PC-9 (cell line): ENCODE data around the gene UTY. TPM values are rescaled to one million over a fixed set of nuclear protein-coding genes. Genes with fewer than 3 reads are reported as not detected.
"Not testable (repeated sequence)": the region's sequence is repeated elsewhere in the genome, so short reads cannot be mapped to it uniquely, and the experiment has no call there.

Experiments used
- BruUV-seq: library from RNA; stranded (reverse); fragments of 400-500 nt; replicated peaks from 2 replicates; lab custom pipeline; 2021; lab: Mats Ljungman, UMichigan
- CTCF ChIA-PET: fragments of 300-600 bp; sonication (Branson Sonifier 250); formaldehyde crosslinking; loops from one replicate; lab custom pipeline; 2022; ENCODE audit warnings: antibody characterized with exemption; lab: Charles Lee
- POLR2A ChIA-PET: fragments of 300-600 bp; sonication (Branson Sonifier 250); formaldehyde crosslinking; loops from one replicate; lab custom pipeline; 2022; ENCODE audit warnings: antibody characterized with exemption; ENCODE audit not compliant: unreplicated experiment; lab: Charles Lee
- DNase-seq, 2 experiments: peaks; one replicate each; pipeline versions ENCODE4 v3.0.0 to v3.0.0-alpha.2; 2015 to 2022; ENCODE audit warnings: mixed read lengths in 1 of 2
- H2AFZ ChIP-seq: fragments of 200-600 bp; sonication (generic); 2 replicates; pipeline ENCODE4 v1.8.1; 2017; ENCODE audit warnings: antibody characterized with exemption
- H3F3A ChIP-seq: fragments of 200-600 bp; sonication (generic); 2 replicates; pipeline ENCODE4 v1.8.1; 2017; ENCODE audit warnings: antibody characterized with exemption, mild to moderate bottlenecking, low read depth; ENCODE audit not compliant: insufficient read depth
- H3K27ac ChIP-seq: fragments of 200-600 bp; sonication (generic); 2 replicates; pipeline ENCODE4 v1.6.1; 2016; ENCODE audit warnings: mixed run types
- H3K27me3 ChIP-seq: fragments of 200-600 bp; sonication (generic); 2 replicates; pipeline ENCODE4 v1.6.1; 2016; ENCODE audit warnings: low read depth, mixed run types; ENCODE audit not compliant: insufficient read depth
- H3K36me3 ChIP-seq: fragments of 200-600 bp; sonication (generic); 2 replicates; pipeline ENCODE4 v1.6.1; 2016; ENCODE audit warnings: low read depth, mixed run types
- H3K4me1 ChIP-seq: fragments of 200-600 bp; sonication (generic); replicated peaks from 2 replicates; pipeline ENCODE4 v1.6.1; 2016; ENCODE audit warnings: mixed run types; ENCODE audit not compliant: insufficient read depth
- H3K4me2 ChIP-seq: fragments of 200-600 bp; sonication (generic); 2 replicates; pipeline ENCODE4 v1.6.1; 2017; ENCODE audit warnings: mixed run types
- H3K4me3 ChIP-seq: fragments of 200-600 bp; sonication (generic); 2 replicates; pipeline ENCODE4 v1.6.1; 2016; ENCODE audit warnings: mixed run types
- H3K79me2 ChIP-seq: fragments of 200-600 bp; sonication (generic); 2 replicates; pipeline ENCODE4 v1.6.1; 2017; ENCODE audit warnings: low read depth, mixed run types
- H3K9me2 ChIP-seq: fragments of 200-600 bp; sonication (generic); 2 replicates; pipeline ENCODE4 v1.8.1; 2017; ENCODE audit warnings: mild to moderate bottlenecking; ENCODE audit not compliant: insufficient read depth
- H3K9me3 ChIP-seq: fragments of 200-600 bp; sonication (generic); 2 replicates; pipeline ENCODE4 v1.8.1; 2016; ENCODE audit warnings: low read depth; ENCODE audit not compliant: insufficient read depth
- H4K20me1 ChIP-seq: fragments of 200-600 bp; sonication (generic); 2 replicates; pipeline ENCODE4 v1.8.1; 2017; ENCODE audit not compliant: insufficient read depth
- CTCF ChIP-seq: fragments of 200-600 bp; sonication (generic); conservative IDR thresholded peaks from 2 replicates; pipeline ENCODE4 v1.6.1; 2017; ENCODE audit warnings: mixed run types, antibody characterized with exemption, mild to moderate bottlenecking, moderate library complexity
- EZH2 ChIP-seq: fragments of 200-600 bp; sonication (generic); IDR thresholded peaks from 2 replicates; pipeline ENCODE4 v1.8.0; 2017; ENCODE audit warnings: antibody characterized with exemption, low read depth
- intact Hi-C: fragments of 100-400 bp; cut with micrococcal nuclease; formaldehyde crosslinking; loops from one replicate; pipeline ENCODE4 v1.10.0; 2022; ENCODE audit not compliant: unreplicated experiment
- total RNA-seq: library from RNA; stranded (reverse); gene quantifications from 2 replicates; pipeline ENCODE4 v1.2.3, GENCODE V29; 2021

Gene UTY
- total RNA-seq, 1 experiment from 2014 or later = not detected

GRCh38 chrY:13296176-13296890, 183.5 kb downstream of the UTY start:
- Histone ChIP-seq H3K4me3 (no peak overlapping the region), H3K4me1 (no peaks in the 10 kb centered on the region), H3K27me3 (no peaks in the 10 kb centered on the region), H3K27ac (no peak overlapping the region), H3F3A (no peaks in the 10 kb centered on the region), H3K9me2 (no peaks in the 10 kb centered on the region), H3K79me2 (no peaks in the 10 kb centered on the region), H3K4me2 (no peak overlapping the region), H4K20me1 (no peaks in the 10 kb centered on the region), H3K36me3 (no peaks in the 10 kb centered on the region), H3K9me3 (no peaks in the 10 kb centered on the region), H2AFZ (no peak overlapping the region)
- TF ChIP-seq EZH2 (no peak), CTCF (no peak)
- no peak for DNase-seq
- intact Hi-C loops = no loop called here
- ChIA-PET POLR2A (no interaction called here), CTCF (no interaction called here)
- BruUV-seq = no TSS peak

DNA sequence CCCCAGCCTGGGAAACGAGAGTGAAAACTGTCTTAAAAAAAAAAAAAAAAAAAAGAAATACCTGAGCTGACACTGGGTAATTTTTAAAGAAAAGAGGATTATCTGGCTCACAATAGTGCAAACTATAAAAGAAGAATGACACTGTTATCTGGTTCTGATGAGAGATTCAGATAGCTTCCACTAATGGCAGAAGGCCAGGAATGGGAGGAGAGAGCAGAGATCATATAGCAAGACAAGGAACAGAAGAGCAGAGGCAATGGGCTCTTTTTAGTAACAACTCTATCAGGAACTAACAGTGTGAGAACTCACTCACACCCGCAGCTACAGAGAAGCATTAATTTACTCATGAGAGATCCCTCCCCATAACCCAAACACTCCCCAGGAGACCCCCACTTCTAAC, 184.8 kb downstream of the UTY start:
- Histone ChIP-seq H2AFZ (no peak overlapping the region), H3K27me3 (no peaks in the 10 kb centered on the region), H3K4me2 (no peak overlapping the region), H3K4me1 (no peaks in the 10 kb centered on the region), H3K36me3 (no peaks in the 10 kb centered on the region), H3F3A (no peaks in the 10 kb centered on the region), H3K9me3 (no peaks in the 10 kb centered on the region), H3K9me2 (no peaks in the 10 kb centered on the region), H3K27ac (no peak overlapping the region), H3K4me3 (no peak overlapping the region), H4K20me1 (no peaks in the 10 kb centered on the region), H3K79me2 (no peaks in the 10 kb centered on the region)
- POLR2A ChIA-PET = no interaction called here
- intact Hi-C loops = no loop called here
- BruUV-seq = no TSS peak
- no peak for TF ChIP-seq CTCF
- TF ChIP-seq EZH2 = no peak
- DNase-seq = no peak
- CTCF ChIA-PET = no interaction called here

- H3F3A ChIP-seq = no peaks in the 10 kb centered on the region
- no peaks in the 10 kb centered on the region for H3K36me3 ChIP-seq
- H2AFZ ChIP-seq = no peak overlapping the region
- H3K4me1 ChIP-seq = no peaks in the 10 kb centered on the region
- H3K79me2 ChIP-seq = no peaks in the 10 kb centered on the region
- H3K4me3 ChIP-seq = no peak overlapping the region
- no peak overlapping the region for H3K27ac ChIP-seq
- intact Hi-C loops = no loop called here
- no TSS peak for BruUV-seq
- no peak for DNase-seq
- no peaks in the 10 kb centered on the region for H3K27me3 ChIP-seq
- H3K9me2 ChIP-seq = no peaks in the 10 kb centered on the region
- CTCF ChIA-PET = no interaction called here
- POLR2A ChIA-PET = no interaction called here
- no peaks in the 10 kb centered on the region for H4K20me1 ChIP-seq
- TF ChIP-seq EZH2 (no peak), CTCF (no peak)
- H3K9me3 ChIP-seq = no peaks in the 10 kb centered on the region
- no peak overlapping the region for H3K4me2 ChIP-seq
Observed at GRCh38 chrY:13291199-13291598, 188.6 kb downstream of the UTY start.

- H3K4me3 ChIP-seq, H3K36me3 ChIP-seq, intact Hi-C loops, H3F3A ChIP-seq, H3K27me3 ChIP-seq, H3K9me3 ChIP-seq, POLR2A ChIA-PET, H3K4me1 ChIP-seq, H3K79me2 ChIP-seq, H2AFZ ChIP-seq, BruUV-seq, H3K9me2 ChIP-seq, DNase-seq, H4K20me1 ChIP-seq, CTCF ChIA-PET, H3K27ac ChIP-seq, H3K4me2 ChIP-seq: not testable (repeated sequence)
Observed at GRCh38 chrY:13282151-13283054, 197.4 kb downstream of the UTY start.
